GM18508 (cell line): Measurements from ENCODE around the gene STPG4.
"Not testable (repeated sequence)": the region's sequence is repeated elsewhere in the genome, so short reads cannot be mapped to it uniquely, and the experiment has no call there.

Source experiments
- ATAC-seq: cut with Tn5 transposase; IDR thresholded peaks from one replicate; pipeline ENCODE4 v1.9.1; 2021; ENCODE audit warnings: moderate number of reproducible peaks; ENCODE audit not compliant: insufficient read depth, unreplicated experiment

Gene STPG4

GRCh38 chr2:47129191-47129706 is 25.9 kb downstream of the STPG4 start:
- ATAC-seq: no peak

GRCh38 chr2:47128705-47129104 is 26.4 kb downstream of the STPG4 start:
- no peak for ATAC-seq

GRCh38 chr2:47127862-47128543 is 27.1 kb downstream of the STPG4 start:
- ATAC-seq: no peak

- no peak for ATAC-seq
Measured at GRCh38 chr2:47126783-47127182, 28.3 kb downstream of the STPG4 start.

- not testable (repeated sequence) for ATAC-seq
Measured at GRCh38 chr2:47124740-47125139, 30.4 kb downstream of the STPG4 start.

GRCh38 chr2:47120424-47120823 is 34.7 kb downstream of the STPG4 start:
- not testable (repeated sequence) for ATAC-seq

- ATAC-seq: no peak
Measured at GRCh38 chr2:47119001-47119400, 36.1 kb downstream of the STPG4 start.

- no peak for ATAC-seq
Measured at GRCh38 chr2:47118581-47118980, 36.5 kb downstream of the STPG4 start.

- no peak for ATAC-seq
Measured at GRCh38 chr2:47112665-47113435, 42.3 kb downstream of the STPG4 start.

GRCh38 chr2:47109680-47110079 is 45.4 kb downstream of the STPG4 start:
- ATAC-seq: no peak

GRCh38 chr2:47109007-47109375 is 46.1 kb downstream of the STPG4 start:
- ATAC-seq: no peak

- not testable (repeated sequence) for ATAC-seq
Measured at GRCh38 chr2:47108267-47109006, 46.7 kb downstream of the STPG4 start.

GRCh38 chr2:47107201-47107600 is 47.9 kb downstream of the STPG4 start:
- not testable (repeated sequence) for ATAC-seq

GRCh38 chr2:47106231-47106630 is 48.9 kb downstream of the STPG4 start:
- ATAC-seq: not testable (repeated sequence)

- not testable (repeated sequence) for ATAC-seq
Measured at GRCh38 chr2:47099712-47100111, 55.4 kb downstream of the STPG4 start.

GRCh38 chr2:47098953-47099352 is 56.2 kb downstream of the STPG4 start:
- no peak for ATAC-seq

- no peak for ATAC-seq
Measured at GRCh38 chr2:47097563-47097962, 57.5 kb downstream of the STPG4 start.

- no peak for ATAC-seq
Measured at GRCh38 chr2:47096451-47096850, 58.7 kb downstream of the STPG4 start.

- no peak for ATAC-seq
Measured at GRCh38 chr2:47095349-47096020, 59.6 kb downstream of the STPG4 start.

GRCh38 chr2:47094511-47095142 is 60.5 kb downstream of the STPG4 start:
- no peak for ATAC-seq
